ENCODE results near the gene CDS2. TPM values are rescaled to one million over a fixed set of nuclear protein-coding genes. Genes with fewer than 3 reads are reported as not detected.

CDS2 gene
- total and polyA plus RNA-seq, 4 donors: 9.6 to 31.6 (median 14.4) TPM

- no peaks in the 10 kb centered on the region for H3K36me3 ChIP-seq (ENCODE audit: control insufficient read depth in 4 of 4, insufficient read depth in 3 of 4, low read depth in 1 of 4, low read length in 3 of 4)
- no peak overlapping the region for H3K4me3 ChIP-seq (ENCODE audit: low read depth in 1 of 3, low read length in 3 of 3)
- H3K27ac ChIP-seq (ENCODE audit: low read depth in 1 of 2, low read length in 2 of 2): no peak overlapping the region
- no peaks in the 10 kb centered on the region for H3K4me1 ChIP-seq (ENCODE audit: control insufficient read depth in 4 of 4, insufficient read depth in 4 of 4, low read length in 3 of 4)
- TF ChIP-seq MAX (IDR thresholded peaks at IDR 0.05): no peak
- no peak for TF ChIP-seq RAD21 (IDR thresholded peaks at IDR 0.05)
- TF ChIP-seq HNF4G (IDR thresholded peaks at IDR 0.05): no peak
- TF ChIP-seq SP1 (IDR thresholded peaks at IDR 0.05): no peak
- TF ChIP-seq FOXA2 (IDR thresholded peaks at IDR 0.05): no peak
- no peak for TF ChIP-seq REST (IDR thresholded peaks at IDR 0.05)
- no peak for TF ChIP-seq JUND (IDR thresholded peaks at IDR 0.05)
- no peak for TF ChIP-seq ATF3 (IDR thresholded peaks at IDR 0.05)
- no peak for TF ChIP-seq CTCF (IDR thresholded peaks at IDR 0.05; ENCODE audit: low read depth, low read length, missing input control)
- TF ChIP-seq ZBTB33 (IDR thresholded peaks at IDR 0.05): no peak
- no peak for TF ChIP-seq FOXA1 (IDR thresholded peaks at IDR 0.05)
- no peak for TF ChIP-seq GABPA (IDR thresholded peaks at IDR 0.05 in 1 of 2, conservative IDR thresholded peaks at IDR 0.05 in 1 of 2)
- TF ChIP-seq YY1 (IDR thresholded peaks at IDR 0.05): no peak
- TF ChIP-seq TAF1 (conservative IDR thresholded peaks at IDR 0.05): no peak
- TF ChIP-seq RXRA (IDR thresholded peaks at IDR 0.05): no peak
- no peak for TF ChIP-seq NR2F2 (IDR thresholded peaks at IDR 0.05)
- no peak for TF ChIP-seq EGR1 (IDR thresholded peaks at IDR 0.05; ENCODE audit: low read depth in 2 of 2)
- TF ChIP-seq HNF4A (conservative IDR thresholded peaks at IDR 0.05): no peak
- no peaks in the 10 kb centered on the region for H3K27me3 ChIP-seq (ENCODE audit: control insufficient read depth in 4 of 4, insufficient read depth in 4 of 4, low read length in 3 of 4)
- no peaks in the 10 kb centered on the region for H3K9me3 ChIP-seq (ENCODE audit: control insufficient read depth in 4 of 4, low read length in 3 of 4)
- DNase-seq (ENCODE audit: low spot score): no peak
- no peak overlapping the region for H3K9ac ChIP-seq (ENCODE audit: low read depth in 1 of 2, low read length in 2 of 2)
- WGBS: 61% methylated on average over 3 of the region's 3 CpGs
Measured at GRCh38 chr20:5088688-5089087, 38.1 kb upstream of the CDS2 start.
